Stimulated activated CD4-positive, alpha-beta T cell treated with anti-CD3 and anti-CD28 coated beads, TNF-alpha, amount 100 ng/mL, for 24 hours (primary cell): ENCODE data around the gene ABCC3.

Source experiments
- DNase-seq, 3 experiments: peaks; one replicate each; pipeline ENCODE4 v3.0.0-alpha.2; 2020; ENCODE audit warnings: low read depth in 3 of 3

The ABCC3 gene

DNA sequence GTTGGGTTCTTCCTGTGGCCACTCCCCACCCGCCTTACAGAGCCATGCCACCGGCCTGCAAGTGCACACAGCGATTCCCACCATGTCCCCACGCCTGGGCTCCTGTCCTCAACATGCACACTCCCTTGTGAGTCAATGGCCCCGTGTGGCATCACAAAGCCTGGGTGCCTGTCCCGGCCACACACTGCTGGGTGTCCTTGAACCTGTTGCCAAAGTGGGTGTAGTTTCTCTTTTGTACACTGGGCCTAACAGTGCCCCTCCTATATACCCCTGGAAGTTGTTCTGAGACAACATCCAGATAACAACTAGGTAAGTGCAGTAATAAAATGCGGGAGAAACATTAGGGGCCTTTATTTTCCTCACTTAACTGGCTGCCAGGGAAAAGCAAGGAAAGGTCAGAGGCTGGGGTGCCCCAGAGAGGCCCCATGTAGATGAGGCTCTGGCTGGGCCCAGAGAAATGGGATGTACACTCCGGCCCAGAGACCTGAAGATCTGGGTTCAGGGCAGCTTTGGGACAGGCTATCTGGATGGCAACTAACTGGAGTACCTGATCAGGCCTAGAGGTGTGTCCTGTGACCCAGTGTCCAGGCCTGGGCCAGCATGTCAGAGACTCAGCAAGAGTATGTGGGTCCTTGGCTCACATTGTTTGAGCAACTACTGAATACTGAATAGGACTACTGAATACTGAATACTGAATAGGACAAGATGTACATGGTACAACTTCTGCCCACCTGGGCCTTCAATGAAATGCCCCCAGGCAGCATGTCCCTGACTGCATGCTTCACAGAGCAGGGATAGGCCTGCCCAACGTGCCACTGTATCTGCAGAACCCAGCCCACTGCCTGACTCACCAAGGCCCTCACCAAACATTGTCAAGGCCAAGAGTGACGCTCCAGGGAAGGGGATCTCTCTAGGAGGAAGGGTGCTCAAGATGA is 8.3 kb downstream of the ABCC3 start:
- no peak for DNase-seq

DNA sequence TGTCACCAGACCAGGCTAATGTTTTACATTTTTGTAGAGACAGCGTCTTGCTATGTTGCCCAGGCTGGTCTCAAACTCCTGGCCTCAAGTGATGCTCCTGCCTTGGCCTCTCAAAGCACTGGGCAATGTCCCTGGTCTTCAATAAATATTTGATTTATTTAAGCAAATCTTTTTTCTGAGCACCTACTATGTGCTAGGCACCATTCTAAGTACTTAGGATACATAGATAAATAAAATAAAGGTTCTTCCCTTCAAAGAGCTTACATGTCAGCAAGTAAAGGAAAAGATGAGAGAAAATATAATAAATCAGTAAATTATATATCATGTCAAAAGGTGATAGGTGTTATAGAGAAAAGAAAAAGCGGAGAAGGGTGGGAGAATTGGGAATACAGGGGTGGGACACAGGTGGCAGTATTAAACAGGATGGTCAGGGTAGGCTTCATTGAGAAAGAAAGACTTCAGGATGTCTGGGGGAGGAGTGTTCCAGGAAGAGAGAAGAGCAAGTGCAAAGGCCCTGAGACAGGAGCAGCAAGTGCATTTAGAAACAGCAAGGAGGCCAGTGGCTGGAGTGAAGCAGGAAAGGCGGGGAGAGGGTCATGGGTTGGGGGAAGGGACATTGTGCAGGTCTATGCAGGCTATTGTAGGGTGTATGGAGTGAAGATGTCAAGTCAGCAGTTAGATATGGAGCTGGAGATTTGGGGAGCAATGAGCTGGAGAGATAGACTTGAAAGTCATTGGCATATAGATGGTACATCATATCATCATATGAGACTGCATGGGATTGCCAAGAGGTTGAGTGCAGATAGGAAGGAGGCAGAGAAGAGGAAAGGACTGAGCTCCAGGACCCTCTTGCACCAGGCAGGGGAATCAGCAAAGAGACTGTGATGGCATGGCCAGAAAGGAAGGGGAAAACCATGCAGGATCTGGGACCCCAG is 11.3 kb downstream of the ABCC3 start:
- DNase-seq: no peak

DNA sequence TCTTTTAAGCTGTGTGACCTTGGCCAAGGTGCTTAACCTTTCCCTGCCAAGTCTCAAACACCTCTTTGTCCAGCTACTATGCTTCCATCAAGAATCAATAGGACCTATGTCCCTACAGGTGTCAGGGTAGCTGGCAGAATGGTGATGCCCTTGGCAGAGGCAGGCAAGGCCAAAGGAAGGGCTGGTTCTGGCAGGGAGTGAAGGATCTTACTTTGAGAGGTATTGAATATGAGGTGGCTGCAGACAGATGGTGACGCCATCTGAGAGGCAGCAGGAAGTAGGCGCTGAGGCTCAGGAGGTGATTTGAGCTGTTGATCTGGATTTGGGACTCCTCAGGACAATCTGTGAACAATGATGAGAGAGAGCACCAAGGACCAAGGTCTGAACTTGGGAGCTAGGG is 12.5 kb downstream of the ABCC3 start:
- no peak for DNase-seq

DNA sequence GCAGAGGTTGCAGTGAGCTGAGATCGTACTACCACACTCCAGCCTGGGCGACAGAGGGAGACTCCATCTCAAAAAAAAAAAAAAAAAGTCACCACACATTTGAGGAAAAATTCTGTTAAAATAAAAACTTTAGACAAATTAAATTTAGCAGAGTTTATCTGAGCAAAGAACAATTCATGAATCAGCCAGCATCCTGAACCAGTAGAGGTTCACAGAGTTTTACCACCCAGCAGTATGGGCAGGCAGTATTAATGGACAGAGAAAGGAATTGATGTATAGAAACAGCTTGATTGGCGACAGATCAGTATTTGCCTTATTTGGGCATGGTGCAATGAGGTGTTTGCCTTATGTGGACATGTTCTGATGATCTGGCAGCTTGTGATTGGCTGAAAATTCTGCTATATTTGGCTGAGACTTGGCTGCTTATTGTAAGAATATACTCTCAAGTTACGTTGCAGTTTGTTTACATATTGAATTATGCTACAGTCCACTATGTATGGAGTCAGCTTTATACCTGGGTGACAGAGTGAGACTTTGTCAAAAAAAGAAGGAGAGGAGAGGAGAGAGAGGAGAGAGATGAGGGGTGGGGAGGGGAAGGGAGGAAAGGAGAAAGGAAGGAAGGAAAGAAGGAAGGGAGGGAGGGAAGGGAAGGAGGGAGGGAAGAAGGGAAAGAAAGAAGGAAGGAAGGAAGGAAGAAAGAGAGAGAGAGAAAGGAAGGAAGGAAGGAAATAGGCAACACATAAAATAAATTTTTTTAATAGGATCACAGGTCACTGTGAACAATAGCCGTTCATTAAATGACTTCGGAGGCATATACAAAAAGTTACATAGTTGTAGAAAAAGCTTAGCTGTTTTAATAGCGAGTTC is 14.6 kb downstream of the ABCC3 start:
- no peak for DNase-seq

DNA sequence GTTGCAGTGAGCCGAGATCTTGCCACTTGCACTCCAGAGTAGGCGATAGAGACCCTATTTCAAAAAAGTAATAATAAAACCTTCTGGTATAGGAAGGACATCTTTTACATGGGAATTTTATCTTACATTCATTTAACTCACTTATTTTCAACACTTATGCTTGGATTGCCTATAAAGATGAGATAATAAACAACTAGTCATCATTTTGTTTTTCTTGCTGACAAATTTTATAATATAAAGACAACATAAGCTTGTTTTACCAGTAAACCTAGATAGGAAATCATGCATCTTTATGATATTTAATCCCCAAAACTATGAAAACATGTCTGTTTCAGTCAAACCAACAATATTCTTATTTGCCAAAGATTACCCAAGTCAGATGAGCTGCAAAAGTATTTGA is 17.0 kb downstream of the ABCC3 start:
- DNase-seq: no peak

DNA sequence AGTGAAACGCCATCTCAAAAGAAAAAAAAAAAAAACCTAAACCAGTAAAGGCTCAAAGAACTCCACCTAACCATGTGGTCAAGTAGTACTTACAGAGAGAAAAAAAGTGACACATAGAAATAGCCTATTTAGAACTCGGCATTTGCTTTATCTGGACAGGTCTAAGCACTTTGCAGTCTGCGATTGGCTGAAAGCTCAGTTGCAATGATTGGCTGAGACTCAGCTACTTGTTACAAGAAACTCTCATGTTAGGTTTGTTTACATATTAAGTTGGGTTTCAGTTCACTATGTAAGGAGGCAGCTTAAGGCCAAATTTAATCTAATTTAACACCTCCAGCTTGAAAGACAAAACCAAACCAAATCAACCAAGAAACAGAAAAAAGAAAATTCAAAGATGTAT is 19.1 kb downstream of the ABCC3 start:
- no peak for DNase-seq

DNA sequence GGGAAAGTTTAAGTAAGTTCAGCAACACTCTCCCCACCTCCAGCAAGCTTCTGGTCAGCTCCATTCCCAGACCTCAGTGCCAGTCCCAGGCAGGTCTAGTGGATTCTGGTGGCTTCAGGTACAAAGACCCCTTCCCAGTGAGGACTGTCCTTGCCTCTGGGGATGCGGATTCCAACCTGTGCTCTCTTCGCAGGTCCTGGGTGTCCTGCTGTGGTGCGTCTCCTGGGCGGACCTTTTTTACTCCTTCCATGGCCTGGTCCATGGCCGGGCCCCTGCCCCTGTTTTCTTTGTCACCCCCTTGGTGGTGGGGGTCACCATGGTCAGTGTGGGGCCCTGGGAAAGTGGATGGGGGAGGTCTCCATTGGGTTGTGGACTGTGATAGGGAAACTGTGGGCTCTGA is 21.8 kb downstream of the ABCC3 start:
- no peak for DNase-seq

DNA sequence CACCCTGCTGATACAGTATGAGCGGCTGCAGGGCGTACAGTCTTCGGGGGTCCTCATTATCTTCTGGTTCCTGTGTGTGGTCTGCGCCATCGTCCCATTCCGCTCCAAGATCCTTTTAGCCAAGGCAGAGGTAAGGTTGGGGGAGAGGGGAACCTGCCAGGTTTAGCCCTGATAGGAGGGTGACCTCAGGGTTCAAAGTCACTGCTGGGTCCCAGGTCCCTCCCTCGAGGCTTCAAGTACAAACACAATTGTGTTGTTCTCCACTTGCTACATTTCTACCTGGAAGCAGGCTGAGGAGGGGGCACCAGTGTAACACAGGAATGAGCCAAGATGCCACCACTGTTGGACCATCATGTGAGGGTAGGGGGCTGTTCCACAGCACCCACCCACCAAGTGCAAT is 22.4 kb downstream of the ABCC3 start:
- no peak for DNase-seq

DNA sequence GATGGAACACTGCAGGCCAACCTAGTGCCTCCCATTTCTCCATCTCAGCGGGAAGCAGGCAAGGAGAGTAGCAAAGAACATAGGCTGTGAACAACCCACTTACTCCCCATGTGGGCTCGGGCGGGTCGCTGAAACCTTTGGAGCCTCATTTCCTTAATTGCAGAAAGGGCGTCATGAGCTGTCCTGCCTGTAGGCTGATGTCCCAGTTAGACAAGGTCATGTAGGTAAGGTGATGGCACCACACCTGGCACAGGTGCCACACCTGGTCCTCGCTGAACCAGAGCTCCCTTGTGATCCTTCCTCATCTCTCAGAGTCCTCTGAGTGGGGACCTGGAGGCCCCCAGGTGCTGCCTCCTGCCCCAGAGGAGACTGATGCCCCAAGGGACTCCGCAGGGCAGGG is 22.9 kb downstream of the ABCC3 start:
- no peak for DNase-seq

DNA sequence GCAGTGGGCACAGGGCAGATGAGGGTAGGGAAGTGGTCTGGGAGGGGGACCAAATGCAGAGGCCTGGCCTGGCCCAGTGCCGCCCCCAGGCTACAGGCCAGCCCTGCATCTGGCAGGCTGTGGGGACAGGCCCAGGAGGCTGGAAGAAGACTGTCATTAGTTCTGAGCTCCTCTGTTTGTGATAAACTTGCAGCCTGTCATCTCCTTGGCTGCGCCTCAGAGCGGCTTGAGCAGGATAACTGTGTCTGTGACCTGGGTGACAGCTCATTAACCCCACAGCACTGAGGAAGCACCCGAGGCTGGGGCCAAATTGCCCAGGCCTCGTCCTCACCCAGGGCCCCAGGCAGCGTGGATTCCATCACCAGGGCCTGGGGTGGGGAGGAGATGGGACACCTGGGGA is 23.9 kb downstream of the ABCC3 start:
- DNase-seq: no peak

DNA sequence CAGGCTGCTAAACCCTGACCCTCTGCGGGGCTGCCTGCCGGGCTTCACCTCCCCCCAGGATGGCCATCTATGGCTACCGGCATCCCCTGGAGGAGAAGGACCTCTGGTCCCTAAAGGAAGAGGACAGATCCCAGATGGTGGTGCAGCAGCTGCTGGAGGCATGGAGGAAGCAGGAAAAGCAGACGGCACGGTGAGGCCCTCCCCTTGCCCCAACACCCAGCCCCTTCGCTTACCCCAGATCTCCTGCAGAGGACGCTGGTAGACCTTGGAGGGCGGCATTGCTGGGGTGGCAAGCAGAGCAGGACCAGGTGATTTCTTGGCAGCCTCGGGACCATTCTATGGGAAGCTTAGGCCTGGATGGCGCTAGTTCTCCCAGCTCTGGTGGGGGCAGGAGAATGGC is 24.5 kb downstream of the ABCC3 start:
- no peak for DNase-seq

DNA sequence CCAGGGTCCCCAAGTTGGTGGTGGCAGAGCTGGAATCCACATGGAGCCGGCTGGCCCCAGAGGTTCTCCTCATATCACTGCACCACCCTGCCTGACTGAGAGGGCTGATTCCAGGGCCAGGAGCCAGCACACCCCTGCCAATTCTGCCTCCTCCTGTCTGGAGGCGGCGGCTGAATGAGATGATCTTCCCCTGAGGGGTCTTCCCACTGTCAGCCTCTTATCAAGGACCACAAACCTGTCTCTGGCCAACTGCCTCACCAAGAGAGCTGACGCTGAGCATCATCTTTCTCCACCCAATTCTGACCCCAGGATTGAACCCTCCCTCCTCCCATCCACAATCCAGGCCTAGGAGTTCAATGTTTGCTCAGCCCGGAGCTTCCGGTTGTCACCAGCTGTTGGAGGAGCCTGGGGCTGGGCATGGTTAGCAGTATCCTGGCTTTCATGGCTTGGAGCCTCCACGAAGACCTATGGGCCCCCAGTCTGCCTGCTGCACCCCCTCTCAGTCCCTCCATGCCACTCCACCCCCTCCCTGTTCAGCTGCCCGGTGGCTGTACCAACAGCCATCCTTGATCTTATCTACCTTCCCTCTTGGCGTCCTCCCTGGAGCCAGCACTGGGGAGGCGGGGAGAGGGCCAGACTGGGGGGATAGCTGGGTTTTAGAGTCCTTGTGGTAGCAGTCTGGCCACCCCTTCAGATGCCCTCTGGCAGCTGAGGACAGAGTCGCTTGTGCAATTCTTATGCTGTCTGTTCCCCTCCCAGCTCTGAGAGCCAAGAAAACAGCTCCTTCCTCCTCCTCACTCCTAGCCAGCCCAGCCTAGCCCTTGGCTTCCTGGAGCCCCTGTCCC is 25.6 kb downstream of the ABCC3 start:
- no peak for DNase-seq

DNA sequence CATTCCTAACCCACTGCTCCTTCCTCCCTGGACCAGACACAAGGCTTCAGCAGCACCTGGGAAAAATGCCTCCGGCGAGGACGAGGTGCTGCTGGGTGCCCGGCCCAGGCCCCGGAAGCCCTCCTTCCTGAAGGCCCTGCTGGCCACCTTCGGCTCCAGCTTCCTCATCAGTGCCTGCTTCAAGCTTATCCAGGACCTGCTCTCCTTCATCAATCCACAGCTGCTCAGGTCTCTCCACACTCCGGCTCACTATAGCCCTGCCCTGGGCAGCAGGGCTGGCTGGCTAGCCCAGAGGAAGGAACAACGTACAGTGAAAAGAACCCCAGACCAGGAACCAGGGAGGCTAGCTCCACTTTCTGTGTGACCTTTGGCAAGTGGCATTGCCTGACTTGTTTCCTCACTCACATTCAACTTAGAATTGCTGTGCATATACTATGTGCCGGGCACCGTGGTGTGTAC is 26.2 kb downstream of the ABCC3 start:
- no peak for DNase-seq

DNA sequence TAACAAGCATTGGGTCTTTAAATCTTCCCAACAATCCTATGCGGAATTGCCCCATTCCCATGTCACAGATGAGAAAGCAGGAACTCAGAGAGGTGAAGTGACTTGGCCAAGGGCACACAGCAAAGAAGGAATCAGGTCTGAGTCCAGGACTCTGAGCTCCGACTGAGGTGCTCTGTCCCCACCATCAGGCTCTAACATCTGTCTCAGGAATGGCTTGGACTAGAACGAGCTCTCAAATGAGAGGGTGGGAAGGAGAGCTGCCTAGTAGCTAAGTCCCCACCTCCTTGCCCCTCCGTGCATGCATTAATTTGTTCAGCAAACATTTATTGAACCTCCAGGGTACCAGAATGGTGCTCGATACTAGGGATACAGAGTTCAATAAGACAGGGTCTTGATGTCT is 26.7 kb downstream of the ABCC3 start:
- no peak for DNase-seq

DNA sequence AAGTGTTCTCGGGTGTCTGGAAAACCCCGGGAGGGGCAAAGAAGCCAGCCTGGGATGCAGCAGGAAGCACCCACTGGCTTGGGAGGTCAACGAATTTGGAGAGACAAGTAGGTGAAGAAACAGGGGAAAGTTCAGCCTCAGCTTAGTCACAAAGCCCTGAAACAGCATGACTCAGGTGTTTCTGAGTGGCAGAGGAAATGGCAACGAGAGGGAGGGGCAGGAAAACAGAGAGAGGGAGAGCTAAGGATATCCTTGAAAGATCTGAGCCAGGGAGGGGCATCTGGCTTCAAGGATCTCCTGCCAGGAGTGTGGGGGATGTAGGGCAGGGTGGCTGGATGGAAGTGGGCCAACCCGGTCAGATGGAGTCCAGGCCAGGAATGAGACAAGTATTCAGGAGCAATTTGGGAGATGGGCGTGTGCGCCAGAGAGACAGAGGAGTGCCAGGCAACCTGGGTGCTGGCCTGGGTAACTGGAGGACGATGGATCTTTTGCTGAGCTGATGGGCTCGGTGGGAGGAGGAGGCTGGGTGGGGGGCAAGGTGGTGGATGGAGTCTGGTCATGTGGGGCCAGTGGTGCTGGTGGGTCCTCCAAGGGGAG is 27.2 kb downstream of the ABCC3 start:
- DNase-seq: peak in 2 of 3 experiments; percentile 23

DNA sequence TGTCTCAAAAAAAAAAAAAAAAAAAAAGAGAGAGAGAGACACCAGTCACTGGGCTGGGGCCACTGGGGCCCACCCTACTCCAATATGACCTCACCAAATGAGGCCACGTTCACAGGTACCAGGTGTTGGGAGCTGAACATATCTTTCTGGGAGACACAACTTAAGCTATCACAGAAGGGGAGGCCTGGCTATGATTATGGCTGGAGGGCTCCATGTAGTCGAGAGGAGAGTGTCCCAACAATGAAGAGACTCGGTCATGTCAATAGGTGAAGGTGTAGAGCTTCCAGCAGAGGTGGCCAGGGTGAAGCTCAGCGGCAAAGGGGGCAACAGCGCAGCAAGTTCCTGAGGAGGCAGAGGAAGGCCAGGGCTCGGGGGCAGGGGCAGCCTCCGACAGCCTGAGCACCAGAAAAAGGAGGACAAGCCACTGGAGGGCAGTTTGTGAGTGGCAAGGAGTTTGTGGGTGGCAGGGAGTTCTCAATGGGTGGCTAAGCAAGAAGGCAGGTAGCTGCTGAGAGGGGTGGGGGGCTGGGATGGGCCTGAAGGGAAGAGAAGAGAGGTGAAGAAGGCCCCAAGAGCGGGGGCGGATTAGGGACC is 28.0 kb downstream of the ABCC3 start:
- DNase-seq: no peak

DNA sequence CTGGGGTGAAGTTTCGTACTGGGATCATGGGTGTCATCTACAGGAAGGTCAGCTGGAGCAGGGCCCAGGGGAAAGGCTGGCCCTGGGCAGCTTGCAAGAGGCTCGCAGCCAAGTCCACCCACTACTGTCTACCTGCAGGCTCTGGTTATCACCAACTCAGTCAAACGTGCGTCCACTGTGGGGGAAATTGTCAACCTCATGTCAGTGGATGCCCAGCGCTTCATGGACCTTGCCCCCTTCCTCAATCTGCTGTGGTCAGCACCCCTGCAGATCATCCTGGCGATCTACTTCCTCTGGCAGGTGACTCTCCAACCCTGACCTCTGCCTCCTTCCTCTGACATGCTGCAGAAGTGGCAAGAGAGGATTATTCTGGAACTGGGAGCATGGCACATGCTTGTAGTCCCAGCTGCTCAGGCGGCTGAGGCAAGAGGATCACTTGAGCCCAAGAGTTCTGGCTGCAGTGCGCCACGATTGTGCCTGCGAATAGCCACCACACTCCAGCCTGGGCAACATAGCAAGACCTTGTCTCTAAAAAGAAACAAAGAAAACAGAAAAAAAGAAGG is 29.2 kb downstream of the ABCC3 start:
- no peak for DNase-seq

DNA sequence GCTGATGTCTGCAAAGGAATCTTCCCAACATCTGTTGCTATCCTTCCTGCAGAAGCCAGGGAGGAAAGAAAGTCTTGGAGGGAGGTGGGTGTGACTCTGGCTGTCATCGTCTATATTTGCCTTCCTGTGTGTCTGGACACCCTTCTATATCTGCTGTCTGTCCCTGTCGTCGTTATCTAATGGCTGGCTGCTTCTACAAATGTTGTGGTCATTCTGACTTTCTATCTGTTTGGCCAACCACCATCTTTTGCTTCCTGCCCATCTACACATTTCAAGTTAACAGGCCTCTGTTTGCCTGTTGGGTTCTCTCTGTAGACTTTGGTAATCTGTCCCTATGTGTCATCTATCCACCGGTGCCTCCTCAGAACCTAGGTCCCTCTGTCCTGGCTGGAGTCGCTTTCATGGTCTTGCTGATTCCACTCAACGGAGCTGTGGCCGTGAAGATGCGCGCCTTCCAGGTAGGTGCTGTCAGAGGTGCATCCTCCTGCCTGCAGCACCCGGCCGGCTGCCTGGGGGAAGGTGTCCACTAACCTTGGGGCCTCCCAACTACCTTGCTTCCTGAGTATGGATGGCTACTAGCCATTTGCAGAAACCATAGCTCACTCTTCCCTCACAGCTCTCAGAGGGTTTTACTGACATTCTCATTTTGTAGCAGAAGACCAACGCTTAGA is 30.2 kb downstream of the ABCC3 start:
- no peak for DNase-seq

DNA sequence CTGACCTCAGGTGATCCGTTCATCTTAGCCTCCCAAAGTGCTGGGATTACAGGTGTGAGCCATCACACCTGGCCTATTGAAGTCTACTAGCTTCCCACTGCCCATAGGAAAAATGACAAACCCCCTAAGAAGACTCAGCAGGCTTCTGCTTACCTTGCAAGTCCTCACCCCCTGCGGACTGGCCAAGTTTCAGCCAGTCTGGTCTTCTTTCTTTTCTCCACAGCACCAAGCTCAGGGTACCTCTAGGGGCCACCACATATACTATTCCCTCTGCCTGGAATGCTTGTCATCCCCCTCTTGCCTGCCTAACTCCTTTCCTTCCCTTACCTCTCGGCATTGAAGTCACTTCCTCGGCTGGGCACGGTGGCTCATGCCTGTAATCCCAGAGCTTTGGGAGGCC is 31.2 kb downstream of the ABCC3 start:
- no peak for DNase-seq
